Pulmonary artery endothelial cell (primary cell): ENCODE results near the gene L2HGDH. TPM values are rescaled to one million over a fixed set of nuclear protein-coding genes. Genes with fewer than 3 reads are reported as not detected.

Experiments
- DNase-seq: peaks from one replicate; pipeline ENCODE4 v3.0.0-alpha.2; 2011; ENCODE audit warnings: low read depth, low spot score
- total RNA-seq: library from RNA; depleted of rRNA; stranded (reverse); fragments of >200 nt; gene quantifications from 2 replicates; pipeline ENCODE4 v1.2.3, GENCODE V29; 2014

The L2HGDH gene
- total RNA-seq, 1 donor from 2014 or later, result 5.1 TPM

DNA sequence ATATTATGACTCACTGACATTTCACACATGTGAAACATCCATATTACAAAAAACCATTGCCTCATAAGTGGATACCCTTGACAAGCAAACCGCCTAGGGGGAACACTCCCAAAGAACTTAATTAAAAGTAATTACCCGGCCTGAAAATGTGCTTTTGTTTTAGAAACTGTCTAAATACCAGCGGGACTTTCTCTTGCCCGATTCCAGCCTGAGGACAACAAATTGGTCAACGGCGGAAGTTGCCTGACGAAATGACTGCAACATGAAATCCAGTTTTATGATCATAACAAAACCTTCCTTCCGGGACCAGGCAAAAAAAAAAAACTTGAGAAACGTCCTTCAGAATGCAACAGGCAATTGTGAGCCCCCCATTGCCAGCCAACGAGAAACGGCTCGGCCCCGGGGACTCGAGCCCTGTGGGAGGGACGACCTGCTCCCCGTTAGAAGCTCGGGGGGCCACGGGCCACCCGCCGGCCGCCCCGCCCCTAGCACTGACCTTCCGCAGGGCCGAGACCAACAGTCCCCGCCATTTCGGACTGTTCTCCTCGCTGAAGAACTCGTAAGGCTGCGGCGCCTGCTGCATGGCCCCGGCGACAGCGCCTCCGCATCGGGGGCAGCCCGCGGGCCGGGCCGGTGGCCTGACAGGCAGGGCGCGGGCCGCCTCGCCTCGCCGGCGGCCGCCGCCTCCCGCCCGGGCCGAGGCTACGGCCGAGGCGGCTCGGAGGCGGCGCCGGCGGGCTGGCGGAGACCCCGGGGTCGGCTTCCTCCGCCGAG is 81.1 kb downstream of the L2HGDH start:
- DNase-seq, result no peak

DNA sequence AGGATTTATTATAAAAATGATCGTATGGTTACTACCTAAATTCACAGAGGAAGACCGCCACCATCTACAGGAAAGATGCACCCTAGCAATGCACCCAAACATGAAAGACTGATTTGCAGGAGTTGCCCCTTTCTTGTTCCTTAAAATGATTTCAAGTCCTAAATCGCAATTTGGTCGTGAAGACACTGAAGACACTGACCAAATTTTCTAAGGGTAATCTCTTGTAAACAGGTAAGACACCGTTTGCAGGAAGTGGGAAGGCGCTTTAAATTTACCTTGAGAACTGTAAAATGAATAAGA is 81.7 kb downstream of the L2HGDH start:
- no peak for DNase-seq

DNA sequence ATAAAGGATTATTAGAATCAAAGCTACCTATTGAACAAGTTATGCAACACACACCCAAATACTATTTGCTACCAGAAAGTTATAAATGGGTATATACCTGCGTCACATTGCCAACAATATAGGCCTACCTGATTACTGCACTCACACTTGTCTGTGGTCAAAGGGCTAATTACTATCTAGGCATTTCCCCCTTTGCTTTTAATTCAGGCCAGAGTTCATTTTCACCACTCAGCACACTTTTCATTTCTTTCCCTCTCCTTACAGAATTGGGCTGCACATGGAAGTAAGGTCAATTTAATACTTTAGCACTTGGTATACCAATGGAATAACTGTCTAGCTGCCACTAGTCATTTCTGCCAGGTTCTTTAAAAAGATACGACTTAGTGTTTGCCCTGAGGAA is 82.3 kb downstream of the L2HGDH start:
- DNase-seq, result no peak

DNA sequence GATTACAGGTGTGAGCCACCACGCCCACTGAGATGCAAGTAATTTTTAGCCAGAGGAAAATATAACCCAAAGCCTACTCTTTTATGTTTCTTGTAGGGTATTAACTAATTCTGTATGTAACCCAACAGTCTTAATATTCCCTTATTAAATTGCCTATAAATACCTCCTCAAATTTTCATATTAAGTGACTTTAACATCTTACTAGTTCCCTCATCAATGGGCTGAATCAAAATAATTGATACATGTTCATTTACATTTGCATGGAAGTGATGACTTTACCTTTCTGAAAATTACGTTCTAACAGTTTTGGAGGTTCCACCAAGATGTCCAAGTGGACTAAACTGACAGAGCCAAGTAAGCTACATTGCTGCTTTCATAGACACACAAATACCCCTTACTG is 83.7 kb downstream of the L2HGDH start:
- no peak for DNase-seq

DNA sequence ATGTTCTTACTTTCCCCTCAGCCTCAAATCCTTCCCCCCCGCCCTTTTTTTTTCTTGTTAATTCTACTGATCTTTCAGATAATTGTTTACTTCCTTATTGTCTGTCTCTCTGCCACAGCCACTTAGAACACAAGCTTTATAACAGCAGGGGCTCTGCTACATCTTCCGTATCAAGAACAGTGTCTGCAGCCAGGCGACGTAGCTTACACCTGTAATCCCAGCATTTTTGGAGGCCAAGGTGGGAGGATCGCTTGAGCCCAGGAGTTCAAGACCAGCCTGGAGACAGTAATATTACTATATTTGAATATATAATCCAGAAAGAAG is 86.1 kb downstream of the L2HGDH start:
- DNase-seq, result no peak

DNA sequence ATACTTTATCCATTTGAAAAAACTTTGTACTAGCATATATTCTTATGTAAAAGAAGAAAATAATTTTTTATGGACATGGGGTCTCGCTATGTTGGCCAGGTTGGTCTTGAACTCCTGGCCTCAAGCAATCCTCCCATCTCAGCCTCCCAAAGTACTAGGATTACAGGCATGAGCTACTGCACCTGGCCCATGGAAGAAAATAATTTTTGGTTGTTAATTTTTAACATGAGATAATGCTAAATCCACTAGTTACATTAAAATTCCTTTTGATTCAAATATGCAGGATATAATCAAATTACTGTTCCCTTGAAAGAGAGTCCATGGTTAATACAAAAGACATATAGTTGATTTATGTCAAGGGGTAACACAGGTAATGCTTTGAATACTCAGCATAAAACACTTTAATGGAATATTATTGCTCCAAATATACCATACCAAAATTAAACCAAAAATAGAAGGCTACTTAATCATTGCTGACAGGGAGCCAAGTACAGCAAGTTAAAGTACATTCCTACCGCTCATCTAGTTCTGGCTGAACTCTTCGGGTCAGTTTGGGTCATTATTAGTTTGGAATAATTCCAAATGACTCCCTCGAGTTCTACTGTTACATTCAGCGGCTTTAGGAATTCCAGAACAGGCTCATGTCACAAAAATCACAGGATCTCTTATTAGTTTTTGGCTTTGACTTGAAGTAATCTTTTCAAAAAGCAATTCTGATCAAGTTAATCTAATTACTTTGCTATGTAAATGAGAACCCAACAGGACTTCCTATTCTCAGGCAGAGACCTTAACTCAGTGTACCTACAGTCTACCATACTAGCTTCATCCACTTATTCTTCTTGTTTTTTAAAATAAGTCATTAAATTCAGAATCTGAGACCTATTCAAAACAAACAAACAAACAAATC is 86.7 kb downstream of the L2HGDH start:
- peak; percentile 26 for DNase-seq

DNA sequence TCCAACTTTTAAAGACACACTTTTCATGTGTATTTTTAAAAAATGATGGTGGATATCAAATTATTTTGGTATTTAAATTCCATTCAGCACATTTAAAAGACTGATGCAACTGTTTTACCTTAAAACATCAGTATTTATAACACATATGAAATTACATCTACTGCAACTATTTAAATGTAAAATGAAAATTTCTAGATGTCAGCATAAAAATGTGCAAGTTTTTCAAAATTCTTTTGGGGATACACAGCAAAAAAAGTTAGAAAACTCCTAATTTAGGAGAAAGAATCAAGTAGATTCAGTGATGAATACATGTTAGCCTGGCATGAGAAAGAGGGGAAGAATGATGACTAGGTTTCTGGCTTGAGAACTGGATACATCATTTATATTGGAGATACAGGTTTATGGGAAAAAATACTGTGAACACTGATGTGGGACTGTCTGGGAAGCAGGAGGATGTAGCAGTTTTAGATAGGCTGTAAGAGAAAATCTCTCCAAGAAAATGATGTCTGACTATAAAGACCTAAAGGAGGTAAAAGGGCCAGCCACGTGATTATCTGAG is 89.9 kb downstream of the L2HGDH start:
- no peak for DNase-seq

DNA sequence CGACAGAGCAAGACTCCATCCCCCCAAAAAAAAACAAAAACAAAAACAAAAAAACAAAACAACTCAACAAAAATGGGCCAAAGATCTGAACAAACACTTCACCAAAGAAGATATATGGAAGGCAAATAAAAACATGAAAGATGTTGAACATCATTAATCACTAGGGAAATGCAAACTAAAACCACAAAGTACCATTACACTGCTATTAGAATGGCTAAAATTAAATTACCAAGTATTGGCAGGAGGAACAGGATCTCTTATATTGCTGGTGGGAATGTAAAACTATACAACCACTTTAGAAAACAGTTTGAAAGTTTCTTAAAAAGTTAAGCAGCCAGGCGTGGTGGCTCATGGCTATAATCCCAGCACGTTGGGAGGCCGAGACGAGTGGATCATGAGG is 93.5 kb downstream of the L2HGDH start:
- no peak for DNase-seq

DNA sequence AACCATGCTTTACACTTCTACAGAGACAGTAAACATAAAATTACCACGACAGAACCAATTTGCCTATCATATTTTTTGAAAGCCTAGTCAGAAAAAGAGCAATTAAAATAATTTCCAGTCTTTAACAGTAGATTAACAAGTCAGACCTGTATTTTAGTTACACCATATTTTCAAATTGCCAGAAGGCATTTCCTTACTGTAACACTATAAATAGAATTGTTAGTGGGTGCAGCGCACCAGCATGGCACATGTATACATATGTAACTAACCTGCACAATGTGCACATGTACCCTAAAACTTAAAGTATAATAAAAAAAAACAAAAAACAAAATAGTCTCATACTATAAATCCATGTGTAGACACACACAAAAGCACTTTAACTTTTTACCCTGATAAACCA is 96.6 kb downstream of the L2HGDH start:
- DNase-seq, result no peak

DNA sequence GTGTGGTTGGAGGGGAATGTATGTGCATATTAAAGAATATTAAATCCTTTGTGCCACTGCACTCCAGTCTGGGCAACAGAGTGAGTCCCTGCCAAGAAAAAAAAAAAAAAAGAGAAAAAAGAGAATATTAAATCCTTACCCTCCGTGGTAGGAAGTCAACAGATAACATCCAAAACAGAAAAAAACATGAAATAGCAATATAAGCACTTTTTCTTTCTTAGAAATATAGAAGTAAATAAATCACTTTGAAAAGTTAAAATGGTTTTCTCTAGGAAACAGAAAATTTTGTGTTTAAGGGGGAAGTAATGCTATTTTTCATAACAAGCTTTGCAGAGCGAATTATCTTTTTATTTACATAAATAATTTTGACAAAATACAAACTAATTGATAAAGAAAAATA is 98.2 kb downstream of the L2HGDH start:
- DNase-seq, result no peak

DNA sequence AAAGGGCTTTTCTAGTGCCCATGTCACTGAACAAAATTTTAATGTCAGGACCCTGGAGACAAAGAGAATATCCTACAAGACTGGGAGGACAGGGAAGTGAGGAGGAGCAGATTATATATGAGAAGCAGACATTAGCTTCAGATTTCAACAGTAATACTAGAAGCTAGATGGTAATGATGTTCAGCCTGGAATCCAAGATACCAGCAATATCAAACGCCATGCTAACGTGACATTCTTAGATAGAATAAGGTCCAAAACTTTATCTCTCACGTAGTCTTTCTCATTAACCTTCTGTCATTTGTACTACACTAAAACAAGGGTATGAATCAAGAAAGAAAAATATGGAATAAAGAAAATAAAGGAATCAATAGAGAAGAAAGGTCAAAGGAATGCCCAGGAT is 99.3 kb downstream of the L2HGDH start:
- no peak for DNase-seq

DNA sequence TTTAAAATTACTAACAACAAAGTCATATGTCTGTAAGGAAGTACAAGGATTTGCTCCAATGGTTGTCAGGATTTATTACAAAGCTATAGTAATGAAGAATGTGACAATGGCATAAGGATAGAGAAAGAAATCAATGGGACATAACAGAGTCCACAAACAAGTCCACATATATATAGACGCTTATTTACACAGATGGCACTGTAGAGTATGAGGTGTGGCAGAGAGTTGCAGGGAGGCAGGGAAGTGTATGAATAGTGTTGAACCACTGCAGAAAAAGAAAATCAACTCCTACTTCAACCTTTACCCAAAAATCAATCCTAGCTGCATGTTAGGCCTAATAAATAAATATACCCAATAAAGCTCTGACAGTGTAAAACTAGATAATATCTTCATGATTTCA is 102.0 kb downstream of the L2HGDH start:
- no peak for DNase-seq

DNA sequence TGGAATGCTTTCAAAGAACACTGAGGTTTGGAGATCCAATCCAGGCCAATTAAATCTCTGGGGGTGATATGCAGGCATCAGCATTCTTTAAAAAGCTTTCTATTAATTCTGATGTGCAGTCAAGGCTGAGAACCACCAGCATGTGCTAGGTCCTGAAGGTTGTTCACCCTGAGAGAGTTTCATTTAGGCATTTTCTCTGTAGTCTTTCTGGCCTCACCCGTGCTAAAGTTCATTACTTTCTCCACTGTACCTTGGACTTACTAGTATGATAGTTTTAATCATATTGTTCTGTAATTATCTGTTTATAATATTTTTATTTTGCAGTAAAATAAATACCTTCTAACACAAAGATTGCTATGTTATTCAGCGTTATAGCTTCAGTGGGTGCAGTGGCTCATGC is 113.5 kb downstream of the L2HGDH start:
- no peak for DNase-seq

DNA sequence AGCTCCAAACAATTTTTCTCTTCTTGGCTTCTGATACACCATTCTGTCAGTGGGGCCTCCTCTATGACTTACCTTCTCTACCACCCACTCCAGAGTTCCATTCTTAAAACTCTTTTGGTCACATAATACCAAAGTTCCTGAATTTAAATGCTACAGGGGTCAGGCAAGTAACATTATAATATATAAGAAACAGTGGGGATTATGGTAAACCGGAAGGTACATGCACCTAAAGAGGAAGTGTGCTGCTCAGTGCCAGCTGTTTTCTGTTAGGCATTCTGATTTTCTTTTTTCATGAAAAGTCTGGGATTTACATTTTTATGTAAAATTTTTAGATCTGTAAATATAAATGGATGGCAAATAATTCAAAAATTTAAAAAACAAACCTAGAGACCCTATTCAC is 120.5 kb downstream of the L2HGDH start:
- no peak for DNase-seq

Other genes with a start within 250 kb of the L2HGDH start
- 3.7 and 5.4 TPM in 2 replicates for gene VCPKMT, start 195.7 kb downstream of the L2HGDH start, total RNA-seq
- gene SOS2, start 80.7 kb downstream of the L2HGDH start, total RNA-seq, result 17.2 and 19.7 TPM in 2 replicates
- gene DMAC2L, start 95 bp upstream of the L2HGDH start, total RNA-seq, result 4.3 and 5.8 TPM in 2 replicates
- gene CDKL1, start 84.7 kb upstream of the L2HGDH start, total RNA-seq, result 19.9 and 45.8 TPM in 2 replicates
- gene MAP4K5, start 220.3 kb upstream of the L2HGDH start, total RNA-seq, result 45.3 and 49.0 TPM in 2 replicates
- 1.1 and 5.5 TPM in 2 replicates for gene ATL1, start 247.9 kb upstream of the L2HGDH start, total RNA-seq